ENCODE measurements around the gene NRF1. TPM values are rescaled to one million over a fixed set of nuclear protein-coding genes. Genes with fewer than 3 reads are reported as not detected.

Gene NRF1
- total and polyA plus RNA-seq, 2 donors: 13.8 to 14.4 TPM

DNA sequence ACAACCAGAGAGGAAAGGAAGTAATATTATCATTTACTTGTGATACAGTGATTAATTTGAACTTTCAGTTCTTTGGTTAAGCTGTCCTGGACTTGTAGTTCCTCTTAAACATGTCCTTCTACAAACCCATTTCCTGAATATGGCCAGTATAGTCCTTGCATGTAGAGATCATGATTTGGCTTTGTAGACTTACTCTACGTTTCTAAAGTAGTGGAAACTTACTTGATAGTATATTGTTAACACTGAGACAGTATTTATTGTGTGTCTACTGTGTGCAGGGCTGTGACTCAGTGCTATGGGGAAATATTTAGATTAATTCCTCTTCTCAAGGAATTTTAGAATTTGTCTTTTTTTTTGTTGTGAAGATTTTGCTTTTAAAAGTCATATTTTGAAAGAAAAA lies 109.5 kb downstream of the NRF1 start:
- peaks cover 0 to 10% of the 10 kb centered on the region in 2 donors for H3K4me1 ChIP-seq (ENCODE audit: control insufficient read depth in 2 of 2, insufficient read depth in 2 of 2, low read length in 2 of 2)
- H3K27me3 ChIP-seq (ENCODE audit: control insufficient read depth in 2 of 2, insufficient read depth in 1 of 2, low read length in 1 of 2): no peaks in the 10 kb centered on the region
- no peak overlapping the region for H3K4me3 ChIP-seq (ENCODE audit: low read length in 2 of 2)
- H3K36me3 ChIP-seq (ENCODE audit: control insufficient read depth in 2 of 2, insufficient read depth in 2 of 2, low read length in 1 of 2): peaks cover 33 to 72% of the 10 kb centered on the region in 2 donors
- 80% methylated on average over 1 of the region's 1 CpG for WGBS
- no peak for DNase-seq (ENCODE audit: low read depth in 6 of 9, low spot score in 9 of 9)
- no peaks in the 10 kb centered on the region for H3K9me3 ChIP-seq (ENCODE audit: control insufficient read depth in 2 of 2, insufficient read depth in 1 of 2, low read length in 1 of 2)
- no peak overlapping the region for H3K27ac ChIP-seq (ENCODE audit: low read depth in 1 of 2, low read length in 1 of 2)

DNA sequence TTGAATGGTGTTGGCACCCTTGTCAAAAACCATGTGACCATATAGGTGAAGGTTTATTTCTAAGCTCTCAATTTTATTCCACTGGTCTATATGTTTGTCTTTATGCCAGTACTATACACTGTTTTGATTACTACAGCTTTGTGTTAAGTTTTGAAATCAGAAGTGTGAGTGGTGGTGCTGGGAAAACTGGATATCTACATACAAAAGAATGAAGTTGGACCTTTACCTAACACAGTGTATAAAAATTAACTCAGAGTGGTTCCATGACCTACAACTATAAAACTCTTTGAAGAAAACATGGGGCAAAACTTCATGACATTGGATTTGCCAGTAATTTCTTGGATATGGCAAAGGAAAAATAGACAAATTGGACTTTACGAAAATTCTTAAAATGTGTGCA lies 112.2 kb downstream of the NRF1 start:
- DNase-seq (ENCODE audit: low read depth in 6 of 9, low spot score in 9 of 9): no peak
- WGBS: 99% methylated on average over 1 of the region's 1 CpG
- Histone ChIP-seq H3K4me1 (ENCODE audit: control insufficient read depth in 2 of 2, insufficient read depth in 2 of 2, low read length in 2 of 2) (peaks cover 0 to 10% of the 10 kb centered on the region in 2 donors), H3K36me3 (ENCODE audit: control insufficient read depth in 2 of 2, insufficient read depth in 2 of 2, low read length in 1 of 2) (peaks cover 32 to 69% of the 10 kb centered on the region in 2 donors), H3K4me3 (ENCODE audit: low read length in 2 of 2) (no peak overlapping the region), H3K9me3 (ENCODE audit: control insufficient read depth in 2 of 2, insufficient read depth in 1 of 2, low read length in 1 of 2) (no peaks in the 10 kb centered on the region), H3K27me3 (ENCODE audit: control insufficient read depth in 2 of 2, insufficient read depth in 1 of 2, low read length in 1 of 2) (no peaks in the 10 kb centered on the region), H3K27ac (ENCODE audit: low read depth in 1 of 2, low read length in 1 of 2) (no peak overlapping the region)

DNA sequence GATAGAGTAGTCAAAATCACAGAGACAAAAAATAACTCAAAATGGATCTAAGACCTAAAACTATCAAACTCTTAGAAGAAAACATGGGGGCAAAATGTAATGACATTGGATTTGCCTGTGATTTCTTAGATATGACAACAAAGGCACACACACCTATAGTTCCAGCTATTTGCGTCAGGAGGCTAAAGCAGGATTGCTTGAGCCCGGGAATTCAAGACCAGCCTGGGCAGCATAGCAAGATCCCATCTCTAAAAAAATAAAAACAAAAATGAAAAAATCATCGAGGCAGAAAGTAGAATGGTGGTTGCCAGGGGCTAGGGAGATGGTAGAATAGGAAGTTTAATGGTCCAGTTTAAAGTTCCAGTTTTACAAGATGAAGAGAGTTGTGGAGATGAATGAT lies 113.3 kb downstream of the NRF1 start:
- peaks cover 0 to 7% of the 10 kb centered on the region in 2 donors for H3K4me1 ChIP-seq (ENCODE audit: control insufficient read depth in 2 of 2, insufficient read depth in 2 of 2, low read length in 2 of 2)
- no peak overlapping the region for H3K27ac ChIP-seq (ENCODE audit: low read depth in 1 of 2, low read length in 1 of 2)
- WGBS: 97% methylated on average over 3 of the region's 3 CpGs
- no peak for DNase-seq (ENCODE audit: low read depth in 6 of 9, low spot score in 9 of 9)
- H3K4me3 ChIP-seq (ENCODE audit: low read length in 2 of 2): no peak overlapping the region
- peaks cover 33 to 70% of the 10 kb centered on the region in 2 donors for H3K36me3 ChIP-seq (ENCODE audit: control insufficient read depth in 2 of 2, insufficient read depth in 2 of 2, low read length in 1 of 2)
- H3K9me3 ChIP-seq (ENCODE audit: control insufficient read depth in 2 of 2, insufficient read depth in 1 of 2, low read length in 1 of 2): no peaks in the 10 kb centered on the region
- no peaks in the 10 kb centered on the region for H3K27me3 ChIP-seq (ENCODE audit: control insufficient read depth in 2 of 2, insufficient read depth in 1 of 2, low read length in 1 of 2)

DNA sequence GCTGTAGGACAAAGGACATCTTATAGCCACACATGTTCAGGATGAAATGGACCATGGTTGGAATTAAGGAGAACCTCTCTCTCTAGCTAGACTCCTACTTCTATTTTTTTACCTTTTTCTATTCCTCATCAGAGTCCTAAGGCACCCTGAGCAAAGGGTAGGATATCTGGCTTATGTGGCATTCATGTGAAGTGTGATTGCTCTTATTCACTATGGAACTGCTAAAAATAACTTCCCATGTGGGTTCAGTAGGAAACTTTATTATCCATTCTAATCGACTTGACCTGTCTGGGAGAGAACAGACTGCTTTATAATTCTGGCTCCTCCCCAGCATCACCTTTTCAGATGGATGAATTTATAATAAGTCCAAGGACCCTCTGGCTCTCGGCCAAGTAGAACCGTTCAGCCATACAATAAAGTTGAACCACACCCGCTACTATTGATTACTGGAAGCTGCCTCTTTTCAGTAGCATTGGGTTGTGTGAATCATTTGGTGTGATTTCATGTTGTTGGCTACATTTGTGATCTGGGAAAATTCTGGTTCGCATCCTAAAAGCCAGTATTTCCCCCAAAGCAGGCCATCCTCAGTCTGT lies 117.5 kb downstream of the NRF1 start:
- no peaks in the 10 kb centered on the region for H3K4me1 ChIP-seq (ENCODE audit: control insufficient read depth in 2 of 2, insufficient read depth in 2 of 2, low read length in 2 of 2)
- DNase-seq (ENCODE audit: low read depth in 6 of 9, low spot score in 9 of 9): no peak
- no peaks in the 10 kb centered on the region for H3K27me3 ChIP-seq (ENCODE audit: control insufficient read depth in 2 of 2, insufficient read depth in 1 of 2, low read length in 1 of 2)
- H3K27ac ChIP-seq (ENCODE audit: low read depth in 1 of 2, low read length in 1 of 2): no peak overlapping the region
- 98% methylated on average over 5 of the region's 5 CpGs for WGBS
- H3K9me3 ChIP-seq (ENCODE audit: control insufficient read depth in 2 of 2, insufficient read depth in 1 of 2, low read length in 1 of 2): no peaks in the 10 kb centered on the region
- H3K36me3 ChIP-seq (ENCODE audit: control insufficient read depth in 2 of 2, insufficient read depth in 2 of 2, low read length in 1 of 2): peaks cover 53 to 72% of the 10 kb centered on the region in 2 donors
- H3K4me3 ChIP-seq (ENCODE audit: low read length in 2 of 2): no peak overlapping the region

DNA sequence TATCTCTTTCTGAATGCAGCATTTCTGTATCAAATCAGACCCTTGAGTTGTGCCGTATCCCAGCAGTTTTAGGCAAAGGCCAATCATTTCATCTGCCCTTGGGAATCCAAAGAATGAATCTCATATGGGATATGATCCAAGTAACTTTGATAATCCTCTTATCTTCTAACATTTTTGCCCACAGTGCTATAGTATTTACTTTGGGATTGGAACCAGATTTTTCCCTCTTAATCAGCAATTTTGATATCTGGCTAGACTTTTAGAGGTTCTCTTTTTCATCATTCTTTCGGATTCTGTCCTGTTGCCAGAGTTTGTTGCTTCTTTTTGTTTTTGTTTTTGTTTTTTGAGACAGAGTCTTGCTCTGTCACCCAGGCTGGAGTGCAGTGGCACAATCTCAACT lies 118.0 kb downstream of the NRF1 start:
- Histone ChIP-seq H3K27me3 (ENCODE audit: control insufficient read depth in 2 of 2, insufficient read depth in 1 of 2, low read length in 1 of 2) (no peaks in the 10 kb centered on the region), H3K9me3 (ENCODE audit: control insufficient read depth in 2 of 2, insufficient read depth in 1 of 2, low read length in 1 of 2) (no peaks in the 10 kb centered on the region), H3K36me3 (ENCODE audit: control insufficient read depth in 2 of 2, insufficient read depth in 2 of 2, low read length in 1 of 2) (peaks cover 57 to 71% of the 10 kb centered on the region in 2 donors), H3K27ac (ENCODE audit: low read depth in 1 of 2, low read length in 1 of 2) (no peak overlapping the region), H3K4me3 (ENCODE audit: low read length in 2 of 2) (no peak overlapping the region), H3K4me1 (ENCODE audit: control insufficient read depth in 2 of 2, insufficient read depth in 2 of 2, low read length in 2 of 2) (no peaks in the 10 kb centered on the region)
- DNase-seq (ENCODE audit: low read depth in 6 of 9, low spot score in 9 of 9): no peak
- WGBS: 98% methylated on average over 2 of the region's 2 CpGs

DNA sequence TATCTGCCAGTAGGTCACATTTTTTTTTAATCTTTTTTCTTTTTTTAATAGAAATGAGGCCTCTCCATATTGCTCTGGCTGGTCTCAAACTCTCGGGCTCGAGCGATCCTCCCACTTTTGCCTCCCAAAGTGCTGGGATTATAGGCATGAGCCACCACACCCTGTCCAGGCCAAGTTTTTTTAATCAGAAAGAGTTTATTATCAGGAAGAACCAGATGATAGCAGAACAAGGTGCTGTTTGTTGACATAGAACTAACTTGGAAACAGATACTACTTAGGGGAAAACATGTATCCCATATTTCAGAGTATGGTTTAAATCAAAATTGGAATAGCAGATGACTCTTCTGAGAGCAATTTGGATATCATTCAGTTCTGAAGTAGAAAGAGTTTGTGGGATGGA lies 118.6 kb downstream of the NRF1 start:
- no peak for DNase-seq (ENCODE audit: low read depth in 6 of 9, low spot score in 9 of 9)
- Histone ChIP-seq H3K27me3 (ENCODE audit: control insufficient read depth in 2 of 2, insufficient read depth in 1 of 2, low read length in 1 of 2) (no peaks in the 10 kb centered on the region), H3K27ac (ENCODE audit: low read depth in 1 of 2, low read length in 1 of 2) (no peak overlapping the region), H3K36me3 (ENCODE audit: control insufficient read depth in 2 of 2, insufficient read depth in 2 of 2, low read length in 1 of 2) (peaks cover 59 to 71% of the 10 kb centered on the region in 2 donors), H3K9me3 (ENCODE audit: control insufficient read depth in 2 of 2, insufficient read depth in 1 of 2, low read length in 1 of 2) (no peaks in the 10 kb centered on the region), H3K4me3 (ENCODE audit: low read length in 2 of 2) (no peak overlapping the region), H3K4me1 (ENCODE audit: control insufficient read depth in 2 of 2, insufficient read depth in 2 of 2, low read length in 2 of 2) (no peaks in the 10 kb centered on the region)
- WGBS: 99% methylated on average over 3 of the region's 3 CpGs

DNA sequence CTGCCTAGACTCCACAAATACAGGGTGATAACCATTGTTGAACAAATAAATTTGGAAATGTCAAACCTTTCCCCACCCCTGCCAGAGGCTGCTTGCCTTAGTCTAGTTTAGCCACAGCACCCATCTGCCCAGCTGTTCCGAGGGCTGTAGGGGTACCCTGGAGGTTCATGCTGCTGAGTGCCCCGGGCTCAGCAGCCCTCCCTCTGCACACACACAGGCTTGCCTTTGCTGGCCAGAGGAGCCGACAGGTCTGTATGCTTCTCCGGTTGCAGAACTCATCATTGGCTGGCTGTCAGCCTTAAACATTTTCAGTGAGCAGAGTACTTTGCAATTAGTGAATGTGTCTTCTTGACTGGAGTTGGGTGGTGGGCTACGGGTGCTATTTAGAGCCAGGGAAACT lies 122.9 kb downstream of the NRF1 start:
- no peak for DNase-seq (ENCODE audit: low read depth in 6 of 9, low spot score in 9 of 9)

DNA sequence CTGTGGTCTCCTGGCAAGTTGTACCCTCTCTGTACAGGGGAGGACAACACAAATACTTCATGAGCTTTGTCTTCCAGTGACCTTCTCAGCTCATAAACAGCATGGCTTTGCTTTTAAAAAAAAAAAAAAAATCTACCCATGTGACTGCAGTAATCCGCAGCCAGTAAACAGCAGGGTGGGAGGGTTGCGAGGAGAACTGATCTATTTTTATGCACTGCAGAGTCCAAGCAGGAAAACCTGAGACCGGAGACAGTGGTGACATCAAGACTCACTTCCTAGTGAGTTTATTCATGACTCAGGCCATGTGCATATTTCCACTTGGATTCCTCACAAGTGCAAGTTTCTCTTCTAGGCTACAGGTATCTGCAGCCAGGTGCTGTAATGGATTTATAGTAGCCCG lies 127.9 kb downstream of the NRF1 start:
- 93% methylated on average over 4 of the region's 4 CpGs for WGBS
- no peaks in the 10 kb centered on the region for H3K9me3 ChIP-seq (ENCODE audit: control insufficient read depth in 2 of 2, insufficient read depth in 1 of 2, low read length in 1 of 2)
- H3K4me3 ChIP-seq (ENCODE audit: low read length in 2 of 2): no peak overlapping the region
- H3K27ac ChIP-seq (ENCODE audit: low read depth in 1 of 2, low read length in 1 of 2): peak overlapping the region in 1 of 2 donors; percentile 48
- H3K4me1 ChIP-seq (ENCODE audit: control insufficient read depth in 2 of 2, insufficient read depth in 2 of 2, low read length in 2 of 2): peaks cover 0 to 18% of the 10 kb centered on the region in 2 donors
- peak in 1 of 9 donors; percentile 11 for DNase-seq (ENCODE audit: low read depth in 6 of 9, low spot score in 9 of 9)
- H3K27me3 ChIP-seq (ENCODE audit: control insufficient read depth in 2 of 2, insufficient read depth in 1 of 2, low read length in 1 of 2): no peaks in the 10 kb centered on the region
- peaks cover 46 to 69% of the 10 kb centered on the region in 2 donors for H3K36me3 ChIP-seq (ENCODE audit: control insufficient read depth in 2 of 2, insufficient read depth in 2 of 2, low read length in 1 of 2)

More for the DNA sequence above, 122.9 kb downstream of the NRF1 start:
- Histone ChIP-seq H3K4me3 (ENCODE audit: low read length in 2 of 2) (no peak overlapping the region), H3K27me3 (ENCODE audit: control insufficient read depth in 2 of 2, insufficient read depth in 1 of 2, low read length in 1 of 2) (no peaks in the 10 kb centered on the region), H3K36me3 (ENCODE audit: control insufficient read depth in 2 of 2, insufficient read depth in 2 of 2, low read length in 1 of 2) (peaks cover 44 to 62% of the 10 kb centered on the region in 2 donors), H3K9me3 (ENCODE audit: control insufficient read depth in 2 of 2, insufficient read depth in 1 of 2, low read length in 1 of 2) (no peaks in the 10 kb centered on the region), H3K27ac (ENCODE audit: low read depth in 1 of 2, low read length in 1 of 2) (no peak overlapping the region), H3K4me1 (ENCODE audit: control insufficient read depth in 2 of 2, insufficient read depth in 2 of 2, low read length in 2 of 2) (peaks cover 0 to 3% of the 10 kb centered on the region in 2 donors)
- WGBS: 96% methylated on average over 5 of the region's 5 CpGs

DNA sequence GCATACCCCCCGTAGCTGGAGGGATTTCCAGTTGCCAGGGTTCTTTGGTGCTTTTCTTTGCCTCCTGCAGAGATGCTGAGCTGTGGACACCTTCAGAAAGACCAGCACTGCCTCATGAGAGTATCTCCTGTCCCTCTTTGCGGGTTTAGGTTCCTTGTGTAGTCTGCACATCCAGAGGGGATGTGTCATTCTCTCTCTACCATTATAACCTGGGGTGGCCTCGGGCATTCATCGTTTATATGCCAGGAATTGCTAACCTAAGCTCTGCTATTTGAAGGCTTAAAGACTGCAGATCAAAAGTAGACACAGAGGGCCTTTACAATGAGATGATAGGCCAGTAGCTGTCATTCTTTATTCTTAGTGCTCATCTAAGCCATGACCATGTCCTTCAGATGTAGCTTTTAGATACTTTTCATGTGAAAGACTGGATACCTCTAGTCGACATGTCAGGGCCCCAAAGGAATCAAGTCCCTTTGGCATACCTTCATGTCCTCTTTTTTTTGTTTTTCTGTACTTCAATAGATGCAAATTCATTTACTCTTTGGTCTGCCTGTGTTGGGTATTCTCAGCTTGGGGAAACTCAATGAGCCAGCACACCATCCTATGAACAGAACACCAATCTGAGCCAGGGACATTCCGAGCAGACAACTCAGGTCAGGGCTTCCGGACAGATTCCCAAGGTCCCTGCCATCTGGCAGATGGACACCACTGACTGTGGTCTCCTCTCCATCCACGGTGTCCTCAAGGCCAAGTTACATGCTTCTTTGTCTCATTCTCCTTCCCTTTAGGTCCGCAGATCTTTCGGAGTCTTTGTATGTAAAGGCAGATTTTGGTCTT lies 129.3 kb downstream of the NRF1 start:
- peaks cover 0 to 18% of the 10 kb centered on the region in 2 donors for H3K4me1 ChIP-seq (ENCODE audit: control insufficient read depth in 2 of 2, insufficient read depth in 2 of 2, low read length in 2 of 2)
- H3K36me3 ChIP-seq (ENCODE audit: control insufficient read depth in 2 of 2, insufficient read depth in 2 of 2, low read length in 1 of 2): peaks cover 45 to 67% of the 10 kb centered on the region in 2 donors
- H3K27me3 ChIP-seq (ENCODE audit: control insufficient read depth in 2 of 2, insufficient read depth in 1 of 2, low read length in 1 of 2): no peaks in the 10 kb centered on the region
- no peak for DNase-seq (ENCODE audit: low read depth in 6 of 9, low spot score in 9 of 9)
- no peaks in the 10 kb centered on the region for H3K9me3 ChIP-seq (ENCODE audit: control insufficient read depth in 2 of 2, insufficient read depth in 1 of 2, low read length in 1 of 2)
- H3K27ac ChIP-seq (ENCODE audit: low read depth in 1 of 2, low read length in 1 of 2): peak overlapping the region in 1 of 2 donors; percentile 55
- no peak overlapping the region for H3K4me3 ChIP-seq (ENCODE audit: low read length in 2 of 2)
- WGBS: 97% methylated on average over 10 of the region's 10 CpGs

All from thymus (tissue), 11 donors.